Tibial nerve (tissue), 4 donors: ENCODE data around the gene TMEM120B. TPM values are rescaled to one million over a fixed set of nuclear protein-coding genes. Genes with fewer than 3 reads are reported as not detected.

Source experiments
- DNase-seq, 2 donors: peaks; one replicate each; pipeline ENCODE4 v3.0.0-alpha.2; 2019; ENCODE audit warnings: low spot score in 2 of 2
- H3K27ac ChIP-seq, 4 donors: fragments of 200-600 bp; sonication (generic) in 3 of 4; one replicate each; pipeline ENCODE4 v1.5.1; 2017 to 2019; ENCODE audit warnings: mild to moderate bottlenecking in 1 of 4
- H3K27me3 ChIP-seq, 2 donors: fragments of 200-600 bp; sonication (generic) in 1 of 2; one replicate each; pipeline versions ENCODE4 v1.5.1 to v1.6.0; 2017 to 2019
- H3K36me3 ChIP-seq, 3 donors: fragments of 200-600 bp; sonication (generic); one replicate each; pipeline ENCODE4 v1.5.1; 2018 to 2019
- H3K4me1 ChIP-seq, 4 donors: fragments of 200-600 bp; sonication (generic) in 3 of 4; one replicate each; pipeline ENCODE4 v1.5.1; 2017 to 2019
- H3K4me3 ChIP-seq, 4 donors: fragments of 200-600 bp; sonication (generic) in 3 of 4; one replicate each; pipeline ENCODE4 v1.5.1; 2017 to 2019; ENCODE audit warnings: mild to moderate bottlenecking in 1 of 4, moderate library complexity in 1 of 4
- H3K9me3 ChIP-seq, 4 donors: fragments of 200-600 bp; sonication (generic) in 3 of 4; one replicate each; pipeline ENCODE4 v1.5.1; 2017 to 2019
- CTCF ChIP-seq, 5 experiments: fragments of 200-600 bp in 3 of 5; fragments of 450-650 bp in 2 of 5; sonication (generic) in 3 of 5; IDR thresholded peaks; one replicate each; pipeline ENCODE4 v1.5.1; 2016 to 2019; ENCODE audit warnings: antibody characterized with exemption in 5 of 5, mild to moderate bottlenecking in 3 of 5, moderate library complexity in 2 of 5
- EP300 ChIP-seq, 2 donors: sonication (generic); formaldehyde crosslinking; IDR thresholded peaks; one replicate each; pipeline ENCODE4 v1.6.1; 2017; ENCODE audit warnings: antibody characterized with exemption in 2 of 2, mild to moderate bottlenecking in 1 of 2
- POLR2A ChIP-seq, 2 donors: fragments of 450-650 bp; IDR thresholded peaks; one replicate each; pipeline ENCODE4 v1.6.1; 2017; ENCODE audit warnings: antibody characterized with exemption in 2 of 2, mild to moderate bottlenecking in 2 of 2, moderate library complexity in 2 of 2
- WGBS, 2 donors: methylation state at CpG; one replicate each; pipeline ENCODE4 v1.1.5; 2018; 5-methylcytosine and 5-hydroxymethylcytosine counted together
- total RNA-seq, 4 donors: library from RNA; depleted of rRNA; stranded (reverse); fragments of >200 nt; gene quantifications; one replicate each; pipeline ENCODE4 v1.1.0, GENCODE V29; 2016

Gene TMEM120B
- total RNA-seq, 4 donors from 2014 or later, result 10.1 to 13.9 (median 11.5) TPM

GRCh38 chr12:121814429-121815119 lies 102.0 kb downstream of the TMEM120B start:
- TF ChIP-seq CTCF (IDR thresholded peaks at IDR 0.05), result no peak
- no peak for TF ChIP-seq POLR2A (IDR thresholded peaks at IDR 0.05)
- no peak for TF ChIP-seq EP300 (IDR thresholded peaks at IDR 0.05)
- H3K9me3 ChIP-seq, result no peaks in the 10 kb centered on the region
- H3K4me3 ChIP-seq, result no peak overlapping the region
- H3K36me3 ChIP-seq, result peaks cover 2 to 82% (median 51%) of the 10 kb centered on the region in 3 donors
- H3K27ac ChIP-seq, result no peak overlapping the region
- peaks cover 0 to 43% (median 31%) of the 10 kb centered on the region in 4 donors for H3K4me1 ChIP-seq
- DNase-seq, result no peak
- 89 to 90% methylated on average over 18 to 31 of the region's 31 CpGs for WGBS, 2 donors
- no peaks in the 10 kb centered on the region for H3K27me3 ChIP-seq

GRCh38 chr12:121815263-121815662 lies 102.7 kb downstream of the TMEM120B start:
- DNase-seq, result no peak
- Histone ChIP-seq H3K36me3 (peaks cover 2 to 82% (median 51%) of the 10 kb centered on the region in 3 donors), H3K9me3 (no peaks in the 10 kb centered on the region), H3K27me3 (no peaks in the 10 kb centered on the region), H3K4me3 (no peak overlapping the region), H3K27ac (no peak overlapping the region), H3K4me1 (peaks cover 0 to 38% (median 31%) of the 10 kb centered on the region in 4 donors)
- WGBS, 2 donors, result 86 to 93% methylated on average over 8 of the region's 8 CpGs
- TF ChIP-seq POLR2A (IDR thresholded peaks at IDR 0.05), result no peak

GRCh38 chr12:121816925-121817647 lies 104.5 kb downstream of the TMEM120B start:
- Histone ChIP-seq H3K27ac (no peak overlapping the region), H3K4me3 (no peak overlapping the region), H3K36me3 (peaks cover 5 to 92% (median 47%) of the 10 kb centered on the region in 3 donors), H3K9me3 (no peaks in the 10 kb centered on the region), H3K27me3 (no peaks in the 10 kb centered on the region), H3K4me1 (peaks cover 0 to 20% (median 14%) of the 10 kb centered on the region in 4 donors)
- TF ChIP-seq CTCF (IDR thresholded peaks at IDR 0.05) (no peak), POLR2A (IDR thresholded peaks at IDR 0.05) (no peak), EP300 (IDR thresholded peaks at IDR 0.05) (no peak)
- 92 to 93% methylated on average over 42 to 47 of the region's 47 CpGs for WGBS, 2 donors
- DNase-seq, result no peak

GRCh38 chr12:121817648-121818043 lies 105.1 kb downstream of the TMEM120B start:
- no peak overlapping the region for H3K27ac ChIP-seq
- H3K4me3 ChIP-seq, result no peak overlapping the region
- peaks cover 7 to 98% (median 47%) of the 10 kb centered on the region in 3 donors for H3K36me3 ChIP-seq
- peaks cover 0 to 14% (median 10%) of the 10 kb centered on the region in 4 donors for H3K4me1 ChIP-seq
- TF ChIP-seq POLR2A (IDR thresholded peaks at IDR 0.05), result no peak
- no peak for TF ChIP-seq EP300 (IDR thresholded peaks at IDR 0.05)
- TF ChIP-seq CTCF (IDR thresholded peaks at IDR 0.05), result no peak
- WGBS, 2 donors, result 91 to 93% methylated on average over 18 of the region's 18 CpGs
- H3K9me3 ChIP-seq, result no peaks in the 10 kb centered on the region
- H3K27me3 ChIP-seq, result no peaks in the 10 kb centered on the region
- no peak for DNase-seq

- Histone ChIP-seq H3K27ac (no peak overlapping the region), H3K9me3 (no peaks in the 10 kb centered on the region), H3K27me3 (no peaks in the 10 kb centered on the region), H3K4me3 (no peak overlapping the region), H3K4me1 (no peaks in the 10 kb centered on the region), H3K36me3 (peaks cover 10 to 100% (median 55%) of the 10 kb centered on the region in 3 donors)
- DNase-seq, result no peak
- 87 to 89% methylated on average over 22 of the region's 22 CpGs for WGBS, 2 donors
- TF ChIP-seq POLR2A (IDR thresholded peaks at IDR 0.05), result no peak
- no peak for TF ChIP-seq CTCF (IDR thresholded peaks at IDR 0.05)
- TF ChIP-seq EP300 (IDR thresholded peaks at IDR 0.05), result no peak
Measured at GRCh38 chr12:121819212-121819949, 106.8 kb downstream of the TMEM120B start.
